BJ (cell line): ENCODE measurements around the gene ADAMTS14. TPM values are rescaled to one million over a fixed set of nuclear protein-coding genes. Genes with fewer than 3 reads are reported as not detected.

Experiments used
- CTCF ChIA-PET: fragments of 350-600 bp; formaldehyde crosslinking; extraction: SDS; loops from one replicate; lab custom pipeline; 2021; ENCODE audit warnings: antibody characterized with exemption, inconsistent platforms; lab: Yijun Ruan, JAX
- POLR2A ChIA-PET: fragments of 300-600 bp; sonication (Branson Sonifier 250); formaldehyde crosslinking; extraction: SDS; loops from one replicate; lab custom pipeline; 2021; ENCODE audit warnings: antibody characterized with exemption; lab: Charles Lee
- DNase-seq: peaks from one replicate; pipeline ENCODE4 v3.0.0-alpha.2; 2011; ENCODE audit warnings: low read depth
- H3K27me3 ChIP-seq: 2 replicates; pipeline ENCODE4 v1.6.0; 2011; ENCODE audit warnings: low read length; ENCODE audit not compliant: control insufficient read depth, insufficient read depth
- H3K36me3 ChIP-seq: 2 replicates; pipeline ENCODE4 v1.5.1; 2011; ENCODE audit warnings: low read length; ENCODE audit not compliant: control insufficient read depth, insufficient read depth
- H3K4me3 ChIP-seq: 2 replicates; pipeline ENCODE4 v1.5.1; 2011; ENCODE audit warnings: low read depth, mild to moderate bottlenecking, control low read depth, low read length
- polyA plus RNA-seq: library from polyadenylated mRNA; depleted of rRNA; stranded (reverse); fragments of >200 nt; gene quantifications from 2 replicates; pipeline ENCODE4 v1.2.3, GENCODE V29; 2011
- TF ChIP-seq, protein P1 (sequence below): IDR thresholded peaks from 2 replicates; pipeline ENCODE4 v1.5.1; 2011; ENCODE audit warnings: low read depth, mild to moderate bottlenecking, control low read depth, inconsistent platforms, low read length, moderate library complexity; ENCODE audit not compliant: insufficient read depth

Gene ADAMTS14
- polyA plus RNA-seq, 1 experiment: 3.3 TPM

GRCh38 chr10:70723771-70724170 is 51.5 kb downstream of the ADAMTS14 start:
- Histone ChIP-seq H3K27me3 (no peaks in the 10 kb centered on the region; the same call in 1 of the 2 replicates), H3K4me3 (no peak overlapping the region), H3K36me3 (no peaks in the 10 kb centered on the region)
- no peak for DNase-seq
- POLR2A ChIA-PET: no interaction called here
- CTCF ChIA-PET: no interaction called here
- TF ChIP-seq, protein P1, sequence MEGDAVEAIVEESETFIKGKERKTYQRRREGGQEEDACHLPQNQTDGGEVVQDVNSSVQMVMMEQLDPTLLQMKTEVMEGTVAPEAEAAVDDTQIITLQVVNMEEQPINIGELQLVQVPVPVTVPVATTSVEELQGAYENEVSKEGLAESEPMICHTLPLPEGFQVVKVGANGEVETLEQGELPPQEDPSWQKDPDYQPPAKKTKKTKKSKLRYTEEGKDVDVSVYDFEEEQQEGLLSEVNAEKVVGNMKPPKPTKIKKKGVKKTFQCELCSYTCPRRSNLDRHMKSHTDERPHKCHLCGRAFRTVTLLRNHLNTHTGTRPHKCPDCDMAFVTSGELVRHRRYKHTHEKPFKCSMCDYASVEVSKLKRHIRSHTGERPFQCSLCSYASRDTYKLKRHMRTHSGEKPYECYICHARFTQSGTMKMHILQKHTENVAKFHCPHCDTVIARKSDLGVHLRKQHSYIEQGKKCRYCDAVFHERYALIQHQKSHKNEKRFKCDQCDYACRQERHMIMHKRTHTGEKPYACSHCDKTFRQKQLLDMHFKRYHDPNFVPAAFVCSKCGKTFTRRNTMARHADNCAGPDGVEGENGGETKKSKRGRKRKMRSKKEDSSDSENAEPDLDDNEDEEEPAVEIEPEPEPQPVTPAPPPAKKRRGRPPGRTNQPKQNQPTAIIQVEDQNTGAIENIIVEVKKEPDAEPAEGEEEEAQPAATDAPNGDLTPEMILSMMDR: no peak

GRCh38 chr10:70726909-70727495 is 54.7 kb downstream of the ADAMTS14 start:
- Histone ChIP-seq H3K36me3 (no peaks in the 10 kb centered on the region), H3K4me3 (no peak overlapping the region), H3K27me3 (no peaks in the 10 kb centered on the region; the same call in 1 of the 2 replicates)
- CTCF ChIA-PET: interaction anchor here (0.7 kb wide), 1 partner anchor 1123 kb away, joined by 3 read pairs; no protein-coding TSS in a partner anchor
- DNase-seq: no peak
- POLR2A ChIA-PET: no interaction called here
- TF ChIP-seq, protein P1: no peak

GRCh38 chr10:70728328-70728727 is 56.0 kb downstream of the ADAMTS14 start:
- Histone ChIP-seq H3K36me3 (no peaks in the 10 kb centered on the region), H3K27me3 (no peaks in the 10 kb centered on the region; the same call in 1 of the 2 replicates), H3K4me3 (no peak overlapping the region)
- DNase-seq: no peak
- ChIA-PET CTCF (interaction anchor here (0.6 to 0.8 kb wide), 2 partner anchors 15 to 40 kb away, joined by 3 to 4 read pairs; no protein-coding TSS in a partner anchor), POLR2A (interaction anchor here (0.6 kb wide), 1 partner anchor 146 kb away, joined by 4 read pairs; no protein-coding TSS in a partner anchor)
- TF ChIP-seq, protein P1: no peak

DNA sequence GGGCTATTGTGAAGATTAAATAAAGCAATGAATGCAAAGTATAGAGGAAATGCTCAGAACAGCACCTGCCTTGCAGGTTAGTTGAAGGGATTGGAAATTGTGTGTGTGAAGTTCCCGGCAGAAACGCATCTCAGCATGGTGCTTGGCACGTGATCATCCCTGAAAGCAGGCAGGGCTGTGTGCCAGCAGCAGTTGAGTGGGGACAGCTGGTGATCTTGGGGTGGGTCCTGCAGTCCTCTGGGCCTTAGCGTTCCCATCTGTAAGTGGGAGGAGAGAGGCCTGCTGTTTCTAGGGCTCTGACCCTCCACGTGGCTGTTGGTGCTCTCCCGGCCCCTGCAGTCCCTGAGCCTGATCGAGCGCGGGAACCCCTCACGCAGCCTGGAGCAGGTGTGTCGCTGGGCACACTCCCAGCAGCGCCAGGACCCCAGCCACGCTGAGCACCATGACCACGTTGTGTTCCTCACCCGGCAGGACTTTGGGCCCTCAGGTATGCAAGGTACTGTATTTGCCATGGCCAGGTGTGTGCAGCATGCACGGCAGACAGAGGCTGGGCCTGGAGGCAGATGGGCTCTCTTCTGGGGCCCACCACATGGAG is 57.6 kb downstream of the ADAMTS14 start:
- no peak for DNase-seq
- POLR2A ChIA-PET: no interaction called here
- no peaks in the 10 kb centered on the region for H3K36me3 ChIP-seq
- no peaks in the 10 kb centered on the region; the same call in 1 of the 2 replicates for H3K27me3 ChIP-seq
- TF ChIP-seq, protein P1: no peak
- CTCF ChIA-PET: no interaction called here
- no peak overlapping the region for H3K4me3 ChIP-seq

DNA sequence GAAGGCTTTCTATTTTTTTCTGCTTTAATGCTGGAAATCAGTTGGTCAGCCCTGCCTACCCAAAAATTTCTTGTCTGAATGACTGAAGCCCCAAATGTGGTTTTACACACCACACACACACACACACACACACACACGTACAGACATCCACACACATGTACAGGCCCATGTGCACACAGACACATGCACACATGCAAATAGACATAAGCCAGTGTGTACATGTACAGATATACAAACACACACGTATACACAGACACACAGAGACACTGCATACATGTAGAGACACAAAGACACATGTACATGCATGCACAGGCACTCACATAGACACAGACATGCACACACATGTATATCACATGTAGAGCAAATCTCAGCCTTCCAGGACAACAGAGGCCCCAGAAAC is 58.6 kb downstream of the ADAMTS14 start:
- TF ChIP-seq, protein P1: no peak
- ChIA-PET CTCF (interaction anchor here (1.4 kb wide), 1 partner anchor 181 kb away, joined by 3 read pairs; no protein-coding TSS in a partner anchor), POLR2A (no interaction called here)
- Histone ChIP-seq H3K36me3 (no peaks in the 10 kb centered on the region), H3K4me3 (no peak overlapping the region), H3K27me3 (no peaks in the 10 kb centered on the region; the same call in 1 of the 2 replicates)
- no peak for DNase-seq
